Natural killer cell treated with Interleukin-12 subunit alpha and Interleukin-12 subunit beta and Interleukin-15 and Interleukin-18, amount 100 ng/mL, for 72 hours (primary cell): ENCODE measurements around the gene LBH. TPM values are rescaled to one million over a fixed set of nuclear protein-coding genes. Genes with fewer than 3 reads are reported as not detected.

Experiments
- ATAC-seq, 2 donors: fragments of 150-1000 bp; cut with Tn5 transposase in 1 of 2; sonication (Bioruptor Pico), chemical (Tn5 transposase) in 1 of 2; 2 replicates each; pipeline ENCODE4 v1.10.0; 2021
- DNase-seq: peaks from one replicate; pipeline ENCODE4 v3.0.0; 2022; ENCODE audit warnings: low spot score
- H3K27ac Mint-ChIP-seq, 2 donors: 1 replicate in 1 of 2; 2 replicates in 1 of 2; pipeline ENCODE4 v1.8.0; 2022; ENCODE audit warnings: mixed read lengths in 2 of 2, mild to moderate bottlenecking in 1 of 2, moderate library complexity in 1 of 2
- H3K27me3 Mint-ChIP-seq, 2 donors: 1 replicate in 1 of 2; 2 replicates in 1 of 2; pipeline ENCODE4 v1.8.0; 2022; ENCODE audit warnings: mixed read lengths in 2 of 2
- H3K36me3 Mint-ChIP-seq: one replicate; pipeline ENCODE4 v1.8.0; 2022; ENCODE audit warnings: mixed read lengths
- H3K4me1 Mint-ChIP-seq, 2 donors: 1 replicate in 1 of 2; 2 replicates in 1 of 2; pipeline ENCODE4 v1.8.0; 2022; ENCODE audit warnings: low read depth in 2 of 2, mixed read lengths in 2 of 2, mild to moderate bottlenecking in 1 of 2
- H3K4me3 Mint-ChIP-seq: one replicate; pipeline ENCODE4 v1.8.0; 2022; ENCODE audit warnings: mixed read lengths
- H3K9me3 Mint-ChIP-seq: 2 replicates; pipeline ENCODE4 v1.8.0; 2022; ENCODE audit warnings: mixed read lengths
- total RNA-seq, 2 donors: library from RNA; stranded (reverse); gene quantifications; one replicate each; pipeline ENCODE4 v1.2.3, GENCODE V29; 2022

The LBH gene
- total RNA-seq, 2 donors from 2014 or later = 206 to 1,155 TPM

- H3K27ac Mint-ChIP-seq = peak overlapping the region; percentile 81 to 100
- peaks cover 66 to 71% of the 10 kb centered on the region in 2 donors for H3K4me1 Mint-ChIP-seq
- no peaks in the 10 kb centered on the region for H3K9me3 Mint-ChIP-seq
- H3K4me3 Mint-ChIP-seq = peak overlapping the region; percentile 95
- peaks cover 24% of the 10 kb centered on the region for H3K36me3 Mint-ChIP-seq
- no peaks in the 10 kb centered on the region for H3K27me3 Mint-ChIP-seq
- DNase-seq (no peak), ATAC-seq (no peak)
Observed at GRCh38 chr2:30234180-30234971, 3.0 kb downstream of the LBH start.

GRCh38 chr2:30235008-30235655, 3.8 kb downstream of the LBH start:
- no peaks in the 10 kb centered on the region for H3K9me3 Mint-ChIP-seq
- no peaks in the 10 kb centered on the region for H3K27me3 Mint-ChIP-seq
- peak overlapping the region; percentile 81 to 100 for H3K27ac Mint-ChIP-seq
- H3K4me1 Mint-ChIP-seq = peaks cover 66 to 71% of the 10 kb centered on the region in 2 donors
- peak; percentile 43 to 45 for ATAC-seq
- H3K4me3 Mint-ChIP-seq = peak overlapping the region; percentile 95
- H3K36me3 Mint-ChIP-seq = peaks cover 29% of the 10 kb centered on the region
- DNase-seq = peak; percentile 75

GRCh38 chr2:30235859-30236535, 4.7 kb downstream of the LBH start:
- peaks cover 30% of the 10 kb centered on the region for H3K36me3 Mint-ChIP-seq
- H3K4me3 Mint-ChIP-seq = peak overlapping the region; percentile 95
- H3K9me3 Mint-ChIP-seq = no peaks in the 10 kb centered on the region

GRCh38 chr2:30236591-30237238, 5.4 kb downstream of the LBH start:
- peak overlapping the region; percentile 95 for H3K4me3 Mint-ChIP-seq
- peaks cover 30% of the 10 kb centered on the region for H3K36me3 Mint-ChIP-seq

More at GRCh38 chr2:30235859-30236535, 4.7 kb downstream of the LBH start:
- Mint-ChIP-seq H3K27ac (peak overlapping the region; percentile 81 to 100), H3K4me1 (peaks cover 65 to 70% of the 10 kb centered on the region in 2 donors), H3K27me3 (no peaks in the 10 kb centered on the region)
- no peak for ATAC-seq
- DNase-seq = no peak

GRCh38 chr2:30237239-30237965, 6.1 kb downstream of the LBH start:
- peaks cover 70 to 71% of the 10 kb centered on the region in 2 donors for H3K4me1 Mint-ChIP-seq
- no peak for DNase-seq

More at GRCh38 chr2:30236591-30237238, 5.4 kb downstream of the LBH start:
- Mint-ChIP-seq H3K27ac (peak overlapping the region; percentile 81 to 100), H3K27me3 (no peaks in the 10 kb centered on the region), H3K4me1 (peaks cover 70 to 71% of the 10 kb centered on the region in 2 donors), H3K9me3 (no peaks in the 10 kb centered on the region)
- no peak for ATAC-seq
- DNase-seq = no peak

GRCh38 chr2:30237966-30238800, 6.8 kb downstream of the LBH start:
- no peak for DNase-seq
- H3K4me3 Mint-ChIP-seq = peak overlapping the region; percentile 95

More at GRCh38 chr2:30237239-30237965, 6.1 kb downstream of the LBH start:
- peak overlapping the region; percentile 81 to 100 for H3K27ac Mint-ChIP-seq
- no peaks in the 10 kb centered on the region for H3K9me3 Mint-ChIP-seq
- peak; percentile 40 to 43 for ATAC-seq
- H3K36me3 Mint-ChIP-seq = peaks cover 30% of the 10 kb centered on the region
- no peaks in the 10 kb centered on the region for H3K27me3 Mint-ChIP-seq
- H3K4me3 Mint-ChIP-seq = peak overlapping the region; percentile 95

GRCh38 chr2:30239308-30239985, 8.1 kb downstream of the LBH start:
- Mint-ChIP-seq H3K36me3 (peaks cover 23% of the 10 kb centered on the region), H3K4me3 (peak overlapping the region; percentile 60), H3K27me3 (no peaks in the 10 kb centered on the region), H3K4me1 (peaks cover 71 to 72% of the 10 kb centered on the region in 2 donors), H3K27ac (peak overlapping the region; percentile 81 to 100), H3K9me3 (no peaks in the 10 kb centered on the region)
- peak; percentile 30 to 41 for ATAC-seq
- no peak for DNase-seq

More at GRCh38 chr2:30237966-30238800, 6.8 kb downstream of the LBH start:
- Mint-ChIP-seq H3K36me3 (peaks cover 35% of the 10 kb centered on the region), H3K27ac (peak overlapping the region; percentile 81 to 100), H3K27me3 (no peaks in the 10 kb centered on the region), H3K9me3 (no peaks in the 10 kb centered on the region), H3K4me1 (peaks cover 73 to 76% of the 10 kb centered on the region in 2 donors)
- no peak for ATAC-seq

GRCh38 chr2:30239986-30240752, 8.8 kb downstream of the LBH start:
- Mint-ChIP-seq H3K27ac (peak overlapping the region; percentile 81 to 100), H3K36me3 (peaks cover 23% of the 10 kb centered on the region), H3K9me3 (no peaks in the 10 kb centered on the region), H3K27me3 (no peaks in the 10 kb centered on the region), H3K4me1 (peaks cover 66 to 67% of the 10 kb centered on the region in 2 donors), H3K4me3 (peak overlapping the region; percentile 52)
- DNase-seq (no peak), ATAC-seq (no peak)

GRCh38 chr2:30243231-30243630, 11.9 kb downstream of the LBH start:
- peaks cover 32% of the 10 kb centered on the region for H3K36me3 Mint-ChIP-seq
- DNase-seq (no peak), ATAC-seq (no peak)
- peak overlapping the region; percentile 30 for H3K4me3 Mint-ChIP-seq
- H3K9me3 Mint-ChIP-seq = no peaks in the 10 kb centered on the region
- H3K27ac Mint-ChIP-seq = peak overlapping the region; percentile 54 to 88
- H3K27me3 Mint-ChIP-seq = no peaks in the 10 kb centered on the region
- peaks cover 54 to 57% of the 10 kb centered on the region in 2 donors for H3K4me1 Mint-ChIP-seq

GRCh38 chr2:30245364-30245763, 14.0 kb downstream of the LBH start:
- Mint-ChIP-seq H3K27ac (peak overlapping the region; percentile 33 to 84), H3K36me3 (peaks cover 30% of the 10 kb centered on the region)

GRCh38 chr2:30248791-30249190, 17.5 kb downstream of the LBH start:
- H3K27ac Mint-ChIP-seq = peak overlapping the region; percentile 70 to 85
- H3K4me1 Mint-ChIP-seq = peaks cover 57% of the 10 kb centered on the region in 2 donors

More at GRCh38 chr2:30245364-30245763, 14.0 kb downstream of the LBH start:
- no peak for ATAC-seq
- no peaks in the 10 kb centered on the region for H3K27me3 Mint-ChIP-seq
- peaks cover 52 to 55% of the 10 kb centered on the region in 2 donors for H3K4me1 Mint-ChIP-seq
- no peak overlapping the region for H3K4me3 Mint-ChIP-seq
- no peak for DNase-seq
- H3K9me3 Mint-ChIP-seq = no peaks in the 10 kb centered on the region

More at GRCh38 chr2:30248791-30249190, 17.5 kb downstream of the LBH start:
- Mint-ChIP-seq H3K4me3 (peak overlapping the region; percentile 16), H3K9me3 (no peaks in the 10 kb centered on the region), H3K36me3 (peaks cover 24% of the 10 kb centered on the region), H3K27me3 (no peaks in the 10 kb centered on the region)
- no peak for DNase-seq
- ATAC-seq = no peak
